Measurements from ENCODE around the gene LY6G6D.

DNA sequence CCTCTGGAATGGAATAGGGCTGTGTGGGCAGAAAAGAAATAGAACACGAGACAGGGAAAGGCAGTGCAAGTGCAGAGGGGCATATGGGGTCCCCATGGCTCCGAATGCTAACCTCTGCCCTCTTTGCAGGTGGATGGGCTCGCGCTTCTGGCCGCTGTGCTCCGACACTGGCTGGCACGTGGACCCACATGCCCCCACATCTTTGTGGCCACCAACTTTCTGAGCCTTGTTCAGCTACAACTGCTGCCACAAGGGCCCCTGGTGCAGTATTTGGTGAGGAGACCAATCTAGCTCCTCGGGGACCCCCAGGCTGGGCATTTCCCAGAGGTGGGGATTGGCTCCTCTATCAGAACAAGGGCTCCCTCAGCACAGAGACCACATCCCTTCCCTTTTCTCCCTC, 46.2 kb downstream of the LY6G6D start:
- TF ChIP-seq, protein P1, sequence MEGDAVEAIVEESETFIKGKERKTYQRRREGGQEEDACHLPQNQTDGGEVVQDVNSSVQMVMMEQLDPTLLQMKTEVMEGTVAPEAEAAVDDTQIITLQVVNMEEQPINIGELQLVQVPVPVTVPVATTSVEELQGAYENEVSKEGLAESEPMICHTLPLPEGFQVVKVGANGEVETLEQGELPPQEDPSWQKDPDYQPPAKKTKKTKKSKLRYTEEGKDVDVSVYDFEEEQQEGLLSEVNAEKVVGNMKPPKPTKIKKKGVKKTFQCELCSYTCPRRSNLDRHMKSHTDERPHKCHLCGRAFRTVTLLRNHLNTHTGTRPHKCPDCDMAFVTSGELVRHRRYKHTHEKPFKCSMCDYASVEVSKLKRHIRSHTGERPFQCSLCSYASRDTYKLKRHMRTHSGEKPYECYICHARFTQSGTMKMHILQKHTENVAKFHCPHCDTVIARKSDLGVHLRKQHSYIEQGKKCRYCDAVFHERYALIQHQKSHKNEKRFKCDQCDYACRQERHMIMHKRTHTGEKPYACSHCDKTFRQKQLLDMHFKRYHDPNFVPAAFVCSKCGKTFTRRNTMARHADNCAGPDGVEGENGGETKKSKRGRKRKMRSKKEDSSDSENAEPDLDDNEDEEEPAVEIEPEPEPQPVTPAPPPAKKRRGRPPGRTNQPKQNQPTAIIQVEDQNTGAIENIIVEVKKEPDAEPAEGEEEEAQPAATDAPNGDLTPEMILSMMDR (IDR thresholded peaks at IDR 0.05; ENCODE audit: low read length): no peak
- no peak for TF ChIP-seq EZH2phosphoT487 (IDR thresholded peaks at IDR 0.05; ENCODE audit: low read length)
